ENCODE results near the gene SIRT2. TPM values are rescaled to one million over a fixed set of nuclear protein-coding genes. Genes with fewer than 3 reads are reported as not detected.

SIRT2 gene
- total and polyA plus RNA-seq, 4 donors = 34.6 to 51.2 (median 38.6) TPM

DNA sequence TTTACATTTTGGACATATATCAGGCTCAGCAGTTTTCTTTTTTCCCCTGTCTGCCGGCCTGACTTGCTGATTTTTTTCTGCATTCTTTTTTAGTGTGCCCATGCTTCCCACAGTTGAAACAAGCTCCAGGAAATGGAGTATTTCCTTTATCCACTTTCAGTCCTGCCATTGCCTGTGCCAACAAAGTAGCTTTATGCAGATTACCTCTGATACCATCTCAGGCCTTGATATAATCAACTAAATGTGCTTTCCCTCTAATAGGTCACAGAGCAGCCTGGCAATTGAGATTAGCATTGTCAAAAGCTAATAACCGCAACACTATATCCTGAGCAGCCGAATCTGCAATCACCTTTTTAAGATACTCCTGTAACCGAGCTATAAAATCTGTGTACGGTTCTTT is 40.5 kb upstream of the SIRT2 start:
- WGBS, 2 donors = 35 to 40% methylated on average over 5 of the region's 5 CpGs
- no peaks in the 10 kb centered on the region for H3K9me3 ChIP-seq (ENCODE audit: control insufficient read depth, low read length)
- no peak for DNase-seq
- H3K36me3 ChIP-seq (ENCODE audit: control insufficient read depth in 1 of 2, insufficient read depth in 2 of 2, low read length in 1 of 2) = no peaks in the 10 kb centered on the region
- H3K27me3 ChIP-seq (ENCODE audit: control insufficient read depth in 1 of 2, insufficient read depth in 2 of 2, low read length in 1 of 2) = no peaks in the 10 kb centered on the region
- ATAC-seq (ENCODE audit: low FRiP score) = no peak
- H3K4me1 ChIP-seq (ENCODE audit: control insufficient read depth in 1 of 2, insufficient read depth in 2 of 2, low read length in 2 of 2) = no peaks in the 10 kb centered on the region
- H3K27ac ChIP-seq (ENCODE audit: low read depth in 1 of 2, low read length in 2 of 2) = no peak overlapping the region
- intact Hi-C loops (cut with DNase I) = loop anchor here in 1 of 2 donors (10.0 kb wide), 1 partner anchor 395 kb away; no protein-coding TSS in a partner anchor
- H3K4me3 ChIP-seq (ENCODE audit: low read length in 2 of 2) = no peak overlapping the region

DNA sequence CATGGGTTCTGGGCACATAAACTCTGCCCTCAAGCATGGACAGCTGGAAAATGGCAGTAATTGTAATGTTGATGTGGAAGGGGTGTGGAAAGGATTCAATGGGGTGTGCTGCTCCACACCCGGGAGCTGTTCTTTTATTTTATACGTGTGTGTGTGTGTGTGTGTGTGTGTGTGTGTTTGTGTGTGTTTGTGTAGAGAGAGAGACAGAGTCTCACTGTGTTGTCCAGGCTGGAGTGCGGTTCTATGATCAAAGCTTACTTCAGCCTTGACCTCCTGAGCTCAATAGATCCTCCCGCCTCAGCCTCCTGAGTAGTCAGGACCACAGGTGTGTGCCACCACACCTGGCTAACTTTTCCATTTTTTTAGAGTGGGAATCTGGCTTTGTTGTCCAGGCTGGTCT is 34.1 kb upstream of the SIRT2 start:
- H3K27ac ChIP-seq (ENCODE audit: low read depth in 1 of 2, low read length in 2 of 2) = no peak overlapping the region
- no peaks in the 10 kb centered on the region for H3K4me1 ChIP-seq (ENCODE audit: control insufficient read depth in 1 of 2, insufficient read depth in 2 of 2, low read length in 2 of 2)
- H3K27me3 ChIP-seq (ENCODE audit: control insufficient read depth in 1 of 2, insufficient read depth in 2 of 2, low read length in 1 of 2) = no peaks in the 10 kb centered on the region
- intact Hi-C loops (cut with DNase I) = loop anchor here in 1 of 2 donors (10.0 kb wide), 1 partner anchor 389 kb away; no protein-coding TSS in a partner anchor
- no peak overlapping the region for H3K4me3 ChIP-seq (ENCODE audit: low read length in 2 of 2)
- no peaks in the 10 kb centered on the region for H3K9me3 ChIP-seq (ENCODE audit: control insufficient read depth, low read length)
- DNase-seq = no peak
- ATAC-seq (ENCODE audit: low FRiP score) = no peak
- no peaks in the 10 kb centered on the region for H3K36me3 ChIP-seq (ENCODE audit: control insufficient read depth in 1 of 2, insufficient read depth in 2 of 2, low read length in 1 of 2)
- WGBS, 2 donors = 89 to 91% methylated on average over 4 of the region's 4 CpGs

DNA sequence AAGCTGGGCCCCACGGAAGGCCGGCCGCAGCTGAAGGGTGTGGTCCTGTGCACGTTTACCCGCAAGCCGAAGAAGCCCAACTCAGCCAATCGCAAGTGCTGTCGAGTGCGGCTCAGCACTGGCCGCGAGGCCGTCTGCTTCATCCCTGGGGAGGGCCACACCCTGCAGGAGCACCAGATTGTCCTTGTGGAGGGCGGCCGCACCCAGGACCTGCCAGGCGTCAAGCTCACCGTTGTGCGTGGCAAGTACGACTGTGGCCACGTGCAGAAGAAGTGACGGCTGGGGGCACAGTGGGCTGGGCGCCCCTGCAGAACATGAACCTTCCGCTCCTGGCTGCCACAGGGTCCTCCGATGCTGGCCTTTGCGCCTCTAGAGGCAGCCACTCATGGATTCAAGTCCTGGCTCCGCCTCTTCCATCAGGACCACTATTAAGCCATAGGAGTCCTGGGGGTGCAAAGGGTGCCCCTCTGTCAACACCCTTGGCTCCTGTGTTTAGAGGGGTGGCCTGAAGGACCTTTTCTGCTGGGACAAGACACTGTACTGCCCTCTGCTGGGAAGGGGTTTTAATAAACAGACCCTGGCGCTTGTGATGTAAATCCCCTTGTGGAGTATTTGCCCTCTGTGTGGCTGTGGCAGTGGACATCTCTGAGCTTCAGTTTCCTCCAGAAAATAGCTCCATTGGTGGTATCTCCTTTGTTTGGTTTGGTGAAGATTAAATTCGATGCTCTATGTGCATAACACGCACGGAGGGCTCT is 33.2 kb upstream of the SIRT2 start:
- Histone ChIP-seq H3K27me3 (ENCODE audit: control insufficient read depth in 1 of 2, insufficient read depth in 2 of 2, low read length in 1 of 2) (no peaks in the 10 kb centered on the region), H3K4me1 (ENCODE audit: control insufficient read depth in 1 of 2, insufficient read depth in 2 of 2, low read length in 2 of 2) (no peaks in the 10 kb centered on the region), H3K36me3 (ENCODE audit: control insufficient read depth in 1 of 2, insufficient read depth in 2 of 2, low read length in 1 of 2) (no peaks in the 10 kb centered on the region), H3K9me3 (ENCODE audit: control insufficient read depth, low read length) (no peaks in the 10 kb centered on the region), H3K4me3 (ENCODE audit: low read length in 2 of 2) (no peak overlapping the region), H3K27ac (ENCODE audit: low read depth in 1 of 2, low read length in 2 of 2) (no peak overlapping the region)
- intact Hi-C loops (cut with DNase I) = loop anchor here in 1 of 2 donors (10.0 kb wide), 1 partner anchor 388 kb away; no protein-coding TSS in a partner anchor
- 88 to 90% methylated on average over 29 of the region's 29 CpGs for WGBS, 2 donors
- no peak for DNase-seq
- ATAC-seq (ENCODE audit: low FRiP score) = no peak

DNA sequence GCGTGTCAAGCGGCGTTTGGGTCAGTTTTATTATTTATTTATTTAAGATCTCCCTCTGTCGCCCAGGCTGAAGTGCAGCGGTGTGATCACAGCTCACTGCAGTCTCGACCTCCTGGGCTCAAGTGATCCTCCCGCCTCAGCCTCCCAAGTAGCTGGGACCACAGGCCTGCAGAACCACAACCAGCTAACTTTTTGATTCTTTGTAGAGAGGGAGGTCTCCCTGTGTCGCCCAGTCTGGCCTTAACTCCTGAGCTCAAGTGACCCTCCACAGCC is 32.0 kb upstream of the SIRT2 start:
- Histone ChIP-seq H3K27me3 (ENCODE audit: control insufficient read depth in 1 of 2, insufficient read depth in 2 of 2, low read length in 1 of 2) (no peaks in the 10 kb centered on the region), H3K4me3 (ENCODE audit: low read length in 2 of 2) (peak overlapping the region in 1 of 2 donors; percentile 92), H3K27ac (ENCODE audit: low read depth in 1 of 2, low read length in 2 of 2) (no peak overlapping the region), H3K4me1 (ENCODE audit: control insufficient read depth in 1 of 2, insufficient read depth in 2 of 2, low read length in 2 of 2) (no peaks in the 10 kb centered on the region), H3K36me3 (ENCODE audit: control insufficient read depth in 1 of 2, insufficient read depth in 2 of 2, low read length in 1 of 2) (no peaks in the 10 kb centered on the region), H3K9me3 (ENCODE audit: control insufficient read depth, low read length) (no peaks in the 10 kb centered on the region)
- ATAC-seq (ENCODE audit: low FRiP score) = no peak
- DNase-seq = no peak
- intact Hi-C loops (cut with DNase I) = loop anchor here in 1 of 2 donors (10.0 kb wide), 1 partner anchor 387 kb away; no protein-coding TSS in a partner anchor
- 23 to 27% methylated on average over 8 of the region's 8 CpGs for WGBS, 2 donors

DNA sequence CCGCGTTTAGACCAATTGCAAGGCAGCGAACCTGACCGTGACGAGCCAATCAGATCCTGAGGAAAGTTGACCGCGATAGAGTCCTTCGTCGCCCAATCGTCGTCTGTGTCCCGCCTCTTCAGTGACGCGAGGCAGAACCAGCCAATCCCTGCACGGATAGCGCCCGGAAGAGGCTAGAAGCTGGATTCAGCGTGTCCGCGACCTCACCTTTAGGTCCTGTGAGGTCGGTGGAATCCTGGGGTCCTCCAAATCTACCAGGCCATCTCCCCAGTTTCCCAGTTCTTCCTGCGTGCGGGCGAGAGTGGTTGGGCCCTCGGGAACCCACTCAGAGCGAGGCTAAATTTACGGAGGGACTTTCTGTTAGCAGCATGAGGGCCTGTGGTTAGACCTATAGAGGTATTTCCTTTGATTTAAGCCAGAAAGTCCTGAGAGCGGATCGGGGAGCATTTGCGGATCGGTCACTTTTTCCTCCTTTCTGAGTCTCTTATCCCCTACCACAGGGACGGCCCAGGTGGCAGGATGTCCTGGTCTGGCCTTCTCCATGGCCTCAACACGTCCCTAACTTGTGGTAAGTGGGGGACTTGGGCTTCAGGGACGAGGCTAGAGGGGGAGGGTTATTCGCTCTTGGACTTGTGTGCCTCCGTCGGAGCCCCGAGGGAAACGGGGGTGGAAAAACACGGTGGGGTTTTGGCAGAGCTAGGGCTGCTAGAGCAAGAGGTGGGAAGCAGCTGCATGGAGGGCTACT is 31.5 kb upstream of the SIRT2 start, which contains the start of gene MRPS12:
Gene MRPS12 (plus strand): TSS at position 169 of the 745 bp plus-strand sequence. CDS start 351 bp downstream, at position 520.
- DNase-seq = peak; percentile 99
- Histone ChIP-seq H3K27ac (ENCODE audit: low read depth in 1 of 2, low read length in 2 of 2) (peak within 1 kb of the TSS in 1 of 2 donors; percentile 69), H3K27me3 (ENCODE audit: control insufficient read depth in 1 of 2, insufficient read depth in 2 of 2, low read length in 1 of 2) (no peaks in the 10 kb centered on the region), H3K36me3 (ENCODE audit: control insufficient read depth in 1 of 2, insufficient read depth in 2 of 2, low read length in 1 of 2) (no peaks in the 10 kb centered on the region), H3K9me3 (ENCODE audit: control insufficient read depth, low read length) (no peaks in the 10 kb centered on the region), H3K4me1 (ENCODE audit: control insufficient read depth in 1 of 2, insufficient read depth in 2 of 2, low read length in 2 of 2) (no peaks in the 10 kb centered on the region), H3K4me3 (ENCODE audit: low read length in 2 of 2) (peak within 1 kb of the TSS; percentile 58 to 92)
- whole genome bisulfite sequencing, 2 donors = 0% methylated on average over 40 of the region's 40 CpGs
- ATAC-seq (ENCODE audit: low FRiP score) = peak; percentile 98
- intact Hi-C loops (cut with DNase I) = loop anchor here (1.0 to 10.0 kb wide), 2 partner anchors 386 to 387 kb away; no protein-coding TSS in a partner anchor

DNA sequence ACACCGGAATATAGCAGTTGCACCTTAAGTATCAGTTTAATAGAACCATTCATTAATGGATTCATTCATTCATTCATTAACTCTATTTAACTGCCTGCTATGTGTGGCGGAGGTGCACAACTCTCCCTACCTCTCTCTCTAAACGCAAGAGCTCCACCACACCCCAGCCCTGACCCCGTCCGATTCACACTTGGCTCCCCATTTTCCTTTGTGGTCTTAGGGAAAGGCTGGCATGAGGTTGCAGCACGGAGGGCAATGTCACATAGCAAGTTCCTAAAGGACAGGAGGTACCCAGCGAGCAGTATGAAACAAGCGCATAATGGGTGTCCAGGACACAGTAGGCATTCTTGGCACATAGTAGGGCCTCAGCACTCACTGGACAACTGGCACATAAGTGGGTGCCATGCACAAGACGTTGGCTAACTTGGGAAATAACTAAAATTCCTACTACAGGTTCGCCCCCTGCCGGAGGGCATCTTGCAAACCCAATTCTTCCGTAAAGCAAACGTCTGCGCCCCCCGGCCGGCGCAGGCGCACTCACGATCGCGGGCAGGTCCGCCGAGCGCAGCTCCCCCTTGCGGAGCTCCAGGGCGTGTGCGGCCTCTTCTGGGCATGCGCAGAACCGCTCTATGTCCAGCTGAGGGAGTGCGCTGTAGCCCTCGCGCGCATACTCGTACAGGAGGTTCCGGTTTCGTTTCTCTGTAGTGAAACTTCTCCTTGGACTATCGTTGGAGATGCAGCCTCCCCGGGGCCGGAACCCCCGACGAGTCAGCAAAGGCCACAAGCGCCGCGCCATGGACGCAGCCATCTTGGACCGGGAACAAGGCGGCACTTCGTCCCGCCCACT is 30.7 kb upstream of the SIRT2 start, which contains the start of gene SARS2:
Gene SARS2 (minus strand): TSS at position 835 of the 847 bp plus-strand sequence. CDS start 27 bp downstream, at position 808.
- Histone ChIP-seq H3K4me1 (ENCODE audit: control insufficient read depth in 1 of 2, insufficient read depth in 2 of 2, low read length in 2 of 2) (no peaks in the 10 kb centered on the region), H3K27me3 (ENCODE audit: control insufficient read depth in 1 of 2, insufficient read depth in 2 of 2, low read length in 1 of 2) (no peaks in the 10 kb centered on the region), H3K36me3 (ENCODE audit: control insufficient read depth in 1 of 2, insufficient read depth in 2 of 2, low read length in 1 of 2) (no peaks in the 10 kb centered on the region), H3K4me3 (ENCODE audit: low read length in 2 of 2) (peak within 1 kb of the TSS; percentile 58 to 92), H3K9me3 (ENCODE audit: control insufficient read depth, low read length) (no peaks in the 10 kb centered on the region), H3K27ac (ENCODE audit: low read depth in 1 of 2, low read length in 2 of 2) (peak within 1 kb of the TSS in 1 of 2 donors; percentile 69)
- 3 to 5% methylated on average over 43 to 49 of the region's 49 CpGs for whole genome bisulfite sequencing, 2 donors
- peak; percentile 97 for ATAC-seq (ENCODE audit: low FRiP score)
- peak; percentile 94 to 97 for DNase-seq
- intact Hi-C loops (cut with DNase I) = loop anchor here (1.0 to 10.0 kb wide), 4 partner anchors 29 to 386 kb away; no protein-coding TSS in a partner anchor

DNA sequence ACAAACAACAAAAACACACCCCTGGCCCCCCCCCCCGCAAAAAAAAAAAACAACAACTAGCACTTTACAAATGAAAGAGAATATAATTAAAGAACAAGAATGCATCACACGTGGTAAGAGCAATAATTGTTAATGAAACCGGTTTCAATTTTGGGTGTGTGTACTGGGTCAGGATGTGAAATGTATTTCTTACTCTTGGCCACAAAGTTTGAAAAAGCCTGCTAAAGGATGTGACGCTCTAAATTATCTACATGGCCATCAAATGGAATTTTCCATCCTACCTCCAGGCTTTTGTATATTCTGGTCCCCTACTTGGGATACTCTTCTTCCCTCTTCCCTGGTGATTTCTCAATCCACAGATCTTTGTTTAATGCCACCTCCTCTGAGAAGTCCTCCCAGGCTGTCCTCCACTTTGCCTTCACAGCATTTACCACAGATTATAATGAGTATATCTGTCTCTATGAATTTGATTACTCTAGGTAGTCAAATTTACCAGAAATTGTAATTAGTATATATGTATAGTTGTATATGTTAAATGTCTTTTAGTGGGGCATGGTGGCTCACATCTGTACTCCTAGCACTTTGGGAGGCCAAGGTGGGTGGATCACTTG is 29.1 kb upstream of the SIRT2 start:
- H3K27ac ChIP-seq (ENCODE audit: low read depth in 1 of 2, low read length in 2 of 2) = no peak overlapping the region
- no peaks in the 10 kb centered on the region for H3K27me3 ChIP-seq (ENCODE audit: control insufficient read depth in 1 of 2, insufficient read depth in 2 of 2, low read length in 1 of 2)
- no peaks in the 10 kb centered on the region for H3K4me1 ChIP-seq (ENCODE audit: control insufficient read depth in 1 of 2, insufficient read depth in 2 of 2, low read length in 2 of 2)
- 87 to 88% methylated on average over 4 of the region's 4 CpGs for WGBS, 2 donors
- peaks cover 0 to 2% of the 10 kb centered on the region in 2 donors for H3K36me3 ChIP-seq (ENCODE audit: control insufficient read depth in 1 of 2, insufficient read depth in 2 of 2, low read length in 1 of 2)
- DNase-seq = no peak
- intact Hi-C loops (cut with DNase I) = loop anchor here (2.0 to 10.0 kb wide), 2 partner anchors 28 to 294 kb away; no protein-coding TSS in a partner anchor
- no peak overlapping the region for H3K4me3 ChIP-seq (ENCODE audit: low read length in 2 of 2)
- ATAC-seq (ENCODE audit: low FRiP score) = no peak
- no peaks in the 10 kb centered on the region for H3K9me3 ChIP-seq (ENCODE audit: control insufficient read depth, low read length)

DNA sequence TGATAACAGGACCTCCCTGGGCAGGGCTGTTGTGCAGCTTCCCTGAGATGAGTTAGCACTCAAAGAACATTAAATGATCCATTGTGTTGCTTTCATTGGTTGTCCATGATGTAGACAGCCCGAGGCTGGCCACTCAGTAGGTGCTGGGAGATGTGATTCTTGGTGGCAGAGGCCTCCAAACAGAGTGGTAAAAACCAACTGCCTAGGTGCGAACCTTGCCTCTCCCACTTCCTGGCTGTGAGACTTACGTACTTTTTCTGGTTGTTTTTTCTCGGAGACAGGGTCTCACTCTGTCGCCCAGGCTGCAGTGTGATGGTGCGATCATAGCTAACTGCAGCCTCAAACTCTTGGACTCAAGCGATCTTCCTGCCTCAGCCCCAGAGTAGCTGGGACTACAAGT is 25.0 kb upstream of the SIRT2 start:
- H3K4me3 ChIP-seq (ENCODE audit: low read length in 2 of 2) = no peak overlapping the region
- H3K27ac ChIP-seq (ENCODE audit: low read depth in 1 of 2, low read length in 2 of 2) = no peak overlapping the region
- DNase-seq (peak in 1 of 2 donors; percentile 31), ATAC-seq (ENCODE audit: low FRiP score) (no peak)
- H3K9me3 ChIP-seq (ENCODE audit: control insufficient read depth, low read length) = no peaks in the 10 kb centered on the region
- H3K27me3 ChIP-seq (ENCODE audit: control insufficient read depth in 1 of 2, insufficient read depth in 2 of 2, low read length in 1 of 2) = no peaks in the 10 kb centered on the region
- H3K36me3 ChIP-seq (ENCODE audit: control insufficient read depth in 1 of 2, insufficient read depth in 2 of 2, low read length in 1 of 2) = peaks cover 0 to 2% of the 10 kb centered on the region in 2 donors
- intact Hi-C loops (cut with DNase I) = loop anchor here in 1 of 2 donors (10.0 kb wide), 1 partner anchor 290 kb away; no protein-coding TSS in a partner anchor
- no peaks in the 10 kb centered on the region for H3K4me1 ChIP-seq (ENCODE audit: control insufficient read depth in 1 of 2, insufficient read depth in 2 of 2, low read length in 2 of 2)
- WGBS, 2 donors = 95% methylated on average over 7 of the region's 7 CpGs

All from aorta (tissue), 5 donors.